Body of pancreas (tissue), 4 donors: ENCODE measurements around the gene CCR7.

Experiments
- CTCF ChIP-seq, 7 experiments: fragments of 450-650 bp in 4 of 7; fragments of 200-600 bp in 3 of 7; sonication (generic) in 3 of 7; IDR thresholded peaks; one replicate each; pipeline ENCODE4 v1.5.1; 2016 to 2019; ENCODE audit warnings: antibody characterized with exemption in 7 of 7
- POLR2A ChIP-seq, 3 donors: fragments of 450-650 bp; IDR thresholded peaks; one replicate each; pipeline ENCODE4 v1.6.1; 2016; ENCODE audit warnings: antibody characterized with exemption in 3 of 3, mild to moderate bottlenecking in 2 of 3

GRCh38 chr17:40514013-40514875 is 51.0 kb downstream of the CCR7 start:
- no peak for TF ChIP-seq POLR2A (IDR thresholded peaks at IDR 0.05)
- no peak for TF ChIP-seq CTCF (IDR thresholded peaks at IDR 0.05)
